Mammary microvascular endothelial cell (primary cell): ENCODE results near the gene GPR65. TPM values are rescaled to one million over a fixed set of nuclear protein-coding genes. Genes with fewer than 3 reads are reported as not detected.

Source experiments
- total RNA-seq: library from RNA; depleted of rRNA; stranded (reverse); fragments of >200 nt; gene quantifications from 2 replicates; pipeline ENCODE4 v1.2.3, GENCODE V29; 2015

Gene GPR65, protein sequence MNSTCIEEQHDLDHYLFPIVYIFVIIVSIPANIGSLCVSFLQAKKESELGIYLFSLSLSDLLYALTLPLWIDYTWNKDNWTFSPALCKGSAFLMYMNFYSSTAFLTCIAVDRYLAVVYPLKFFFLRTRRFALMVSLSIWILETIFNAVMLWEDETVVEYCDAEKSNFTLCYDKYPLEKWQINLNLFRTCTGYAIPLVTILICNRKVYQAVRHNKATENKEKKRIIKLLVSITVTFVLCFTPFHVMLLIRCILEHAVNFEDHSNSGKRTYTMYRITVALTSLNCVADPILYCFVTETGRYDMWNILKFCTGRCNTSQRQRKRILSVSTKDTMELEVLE
- under 0.01 and 0.13 TPM in 2 replicates for total RNA-seq

DNA sequence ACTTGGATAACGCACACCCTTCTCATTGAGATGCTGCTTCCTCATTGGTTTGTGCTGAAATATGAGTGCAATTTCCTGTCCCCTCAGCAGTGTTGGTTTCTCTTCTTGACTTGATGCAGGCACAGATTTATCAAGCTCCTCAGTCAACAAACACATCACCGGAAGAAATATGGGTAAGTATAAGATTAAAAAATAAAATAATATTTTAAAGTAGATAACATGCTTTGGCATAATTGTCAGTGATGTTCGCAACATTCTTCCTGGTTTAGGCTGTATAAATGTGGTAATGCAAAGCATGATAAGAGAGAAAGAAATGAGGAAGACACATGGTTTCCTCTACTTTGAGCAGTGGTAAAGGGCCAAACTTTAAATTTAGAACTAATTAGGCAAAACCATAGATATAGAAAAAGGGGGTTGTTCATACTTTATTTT, at the start of gene GPR65:
Gene GPR65 (plus strand): TSS at position 86 of the 432 bp plus-strand sequence. CDS start 5,713 bp downstream, outside the sequence.

DNA sequence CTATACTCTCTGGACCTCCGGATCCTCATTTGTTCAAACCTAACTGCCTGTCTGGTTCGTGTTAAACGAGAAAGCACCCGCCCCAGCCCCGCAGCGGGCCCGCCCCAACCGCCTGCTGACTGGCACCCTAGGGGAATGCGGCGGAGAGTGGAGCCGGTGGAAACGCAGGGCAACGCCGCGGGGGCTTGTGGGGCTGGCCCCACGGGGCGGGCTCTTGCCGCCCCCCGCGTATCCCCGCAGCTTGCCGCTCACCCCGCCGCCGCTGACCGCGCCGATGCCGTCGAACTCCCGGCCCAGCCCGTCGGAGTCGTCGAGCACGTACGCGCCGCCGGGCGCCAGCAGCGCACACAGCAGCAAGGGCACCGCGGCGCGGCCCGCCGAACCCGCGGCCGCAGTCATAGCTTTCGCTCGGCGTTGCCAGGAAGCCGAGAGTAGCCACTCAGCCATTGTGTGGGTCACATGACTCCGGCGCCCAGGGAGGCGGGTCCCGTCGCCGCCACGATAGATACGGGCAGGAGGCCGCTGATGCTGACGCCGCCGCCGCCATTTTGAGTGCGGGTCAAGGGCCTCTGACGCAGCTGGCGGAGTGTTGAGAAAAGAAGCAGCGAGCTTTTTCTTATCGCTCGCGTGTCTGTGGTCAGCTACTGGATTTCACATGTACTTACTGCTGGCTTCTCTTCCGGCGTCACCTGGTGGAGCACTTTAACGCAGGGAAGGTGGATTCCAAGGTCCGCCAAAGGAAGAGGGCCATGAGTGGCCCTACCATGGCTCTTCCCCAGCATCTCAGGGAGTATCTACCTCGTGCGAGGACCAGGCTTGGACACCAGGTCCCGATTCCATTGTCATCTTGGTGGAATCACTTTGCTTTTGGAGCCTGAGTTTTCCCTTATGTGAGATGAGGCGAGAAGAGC, 12.0 kb upstream of the GPR65 start, which contains the start of gene GALC:
Gene GALC (minus strand): TSS at position 465 of the 911 bp plus-strand sequence. CDS start 18 bp downstream, at position 447.

Other genes starting within 250 kb of the GPR65 start
- gene GALC, start 12.0 kb upstream of the GPR65 start, total RNA-seq, result 10.6 and 11.7 TPM in 2 replicates